Measurements from ENCODE around the gene PAFAH1B1.
"Not testable (repeated sequence)": the region's sequence is repeated elsewhere in the genome, so short reads cannot be mapped to it uniquely, and the experiment has no call there.

Gene PAFAH1B1

DNA sequence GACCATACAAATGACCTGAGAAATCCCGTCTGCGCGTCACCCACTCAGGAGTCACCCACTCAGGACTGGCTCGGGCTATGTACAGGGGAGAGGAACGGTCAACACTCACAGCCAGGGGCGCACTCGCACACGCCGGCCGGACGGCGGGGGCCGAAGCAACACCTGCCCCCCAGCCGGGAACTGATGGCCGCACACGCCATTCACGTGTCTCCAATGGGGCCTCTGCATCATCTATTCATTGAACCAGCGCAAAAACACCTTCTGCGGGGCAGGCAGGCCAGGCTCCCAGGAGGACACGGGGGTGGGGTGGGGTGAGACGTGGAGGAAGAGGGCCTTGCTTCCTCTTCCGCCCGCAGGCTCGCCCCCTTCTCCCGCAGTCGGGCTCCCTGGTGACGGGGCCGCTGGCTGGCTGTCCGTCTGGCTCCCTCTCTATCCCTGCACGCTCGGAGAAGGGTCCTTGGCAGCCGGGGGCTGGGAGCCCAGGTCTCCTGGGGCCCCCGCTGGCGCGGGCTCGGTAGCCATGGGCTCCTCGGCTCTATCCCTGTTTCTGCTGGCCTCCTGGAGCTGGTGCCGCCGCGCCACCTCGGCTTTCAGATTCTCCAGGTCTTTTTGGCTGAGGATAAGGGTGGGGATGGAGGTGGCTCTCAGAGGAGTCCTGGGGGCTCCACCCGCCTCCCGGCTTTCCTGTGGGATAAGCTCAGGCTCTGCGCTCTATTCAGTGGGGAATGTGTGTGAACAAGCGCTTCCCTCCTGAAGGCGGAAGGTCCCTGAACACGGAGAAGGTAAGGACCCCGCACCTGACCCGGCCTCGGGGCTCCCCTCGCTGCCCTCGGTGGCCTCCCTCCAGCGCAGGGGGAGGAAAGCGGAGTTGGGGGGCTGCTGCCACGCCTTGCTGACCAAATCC, 97.0 kb downstream of the PAFAH1B1 start:
- DNase-seq = no peak

DNA sequence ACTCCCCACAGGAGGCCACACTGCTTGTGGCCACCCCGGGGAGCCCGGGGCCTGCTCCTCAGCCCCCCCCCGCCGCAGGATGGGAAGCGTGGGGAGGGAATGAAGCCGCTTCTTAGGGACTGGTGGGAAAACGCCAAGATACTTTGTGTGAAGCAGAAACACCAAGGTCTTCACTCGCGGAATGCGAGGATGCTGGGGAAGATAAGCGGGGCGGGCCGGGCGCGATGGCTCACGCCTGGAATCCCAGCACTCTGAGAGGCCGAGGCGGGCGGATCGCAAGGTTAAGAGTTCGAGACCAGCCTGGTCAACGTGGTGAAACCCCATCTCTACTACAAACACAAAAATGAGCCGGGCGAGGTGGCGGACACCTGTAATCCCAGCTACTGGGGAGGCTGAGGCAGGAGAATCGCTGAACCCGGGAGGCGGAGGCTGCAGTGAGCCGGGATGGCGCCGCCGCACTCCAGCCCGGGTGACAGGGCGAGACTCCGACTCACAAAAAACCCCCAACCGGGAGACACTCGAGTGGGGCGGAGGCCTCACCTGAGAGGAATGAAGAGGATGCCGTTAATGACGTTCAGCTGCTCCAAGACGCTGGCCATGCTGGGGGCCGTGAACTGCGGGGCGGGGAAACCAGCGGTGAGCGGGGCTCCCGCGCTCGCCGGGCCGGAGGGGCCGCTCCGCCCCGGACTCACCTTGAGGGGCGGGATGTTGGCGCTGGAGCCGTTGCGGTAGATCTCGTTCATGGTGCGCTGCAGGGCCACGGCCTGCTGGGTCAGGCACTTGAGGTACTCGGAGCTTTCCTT, 97.8 kb downstream of the PAFAH1B1 start:
- no peak for DNase-seq

DNA sequence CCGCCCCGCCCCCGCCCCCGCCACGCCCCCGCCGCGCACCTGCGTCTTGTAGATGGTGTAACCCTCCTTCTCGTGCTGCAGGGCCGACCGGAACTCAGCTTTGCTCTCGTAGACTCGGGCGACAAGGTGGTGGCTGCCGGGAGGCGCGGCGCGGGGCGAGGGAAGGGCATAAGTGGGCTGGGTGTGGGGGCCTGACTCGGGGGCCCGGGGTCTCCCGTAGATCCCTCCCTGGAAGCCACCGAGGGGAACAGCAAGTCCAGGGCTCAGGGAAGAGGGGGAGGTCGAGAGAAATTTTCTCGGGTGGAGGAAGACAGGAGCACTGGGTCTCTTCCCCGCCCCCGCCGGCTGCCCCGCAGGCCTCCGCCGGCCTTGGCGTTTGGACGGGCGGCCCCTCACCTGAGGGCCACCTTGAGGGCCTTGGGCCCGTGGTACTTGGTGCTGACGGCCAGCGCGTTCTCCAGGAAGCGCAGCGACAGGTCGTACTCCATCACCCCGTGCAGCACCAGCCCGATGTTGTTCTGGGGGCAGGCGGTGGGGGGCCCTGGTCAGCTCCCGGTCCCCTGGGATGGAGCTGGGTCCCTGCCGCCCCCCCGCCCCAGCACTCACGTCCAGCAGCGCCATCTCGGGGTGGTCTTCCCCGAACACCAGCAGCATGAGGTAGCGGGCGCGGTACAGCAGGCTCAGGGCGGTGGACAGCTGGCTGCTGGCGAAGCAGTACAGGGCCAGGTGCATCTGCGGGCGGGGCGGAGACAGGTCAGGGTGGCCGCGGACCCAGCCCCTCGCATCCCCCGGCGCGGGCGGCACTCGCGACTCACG, 98.7 kb downstream of the PAFAH1B1 start:
- DNase-seq = no peak

DNA sequence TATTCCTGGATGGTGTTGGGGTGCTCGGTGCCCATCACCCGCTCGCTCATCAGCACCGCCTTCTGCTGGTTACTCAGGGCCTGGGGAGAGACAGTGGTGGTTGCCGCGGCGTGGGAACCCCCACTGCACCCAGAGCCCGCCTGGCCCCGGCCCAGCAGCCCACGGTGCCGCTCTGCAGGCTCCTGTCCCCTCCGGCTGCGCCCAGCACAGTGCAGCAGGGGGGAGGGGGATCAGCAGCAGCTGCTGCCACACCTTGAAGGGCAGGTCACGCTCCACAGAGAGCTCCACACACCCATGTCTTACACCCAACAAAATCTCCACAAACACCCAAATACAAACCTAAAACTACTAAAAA, 99.3 kb downstream of the PAFAH1B1 start:
- DNase-seq = no peak

DNA sequence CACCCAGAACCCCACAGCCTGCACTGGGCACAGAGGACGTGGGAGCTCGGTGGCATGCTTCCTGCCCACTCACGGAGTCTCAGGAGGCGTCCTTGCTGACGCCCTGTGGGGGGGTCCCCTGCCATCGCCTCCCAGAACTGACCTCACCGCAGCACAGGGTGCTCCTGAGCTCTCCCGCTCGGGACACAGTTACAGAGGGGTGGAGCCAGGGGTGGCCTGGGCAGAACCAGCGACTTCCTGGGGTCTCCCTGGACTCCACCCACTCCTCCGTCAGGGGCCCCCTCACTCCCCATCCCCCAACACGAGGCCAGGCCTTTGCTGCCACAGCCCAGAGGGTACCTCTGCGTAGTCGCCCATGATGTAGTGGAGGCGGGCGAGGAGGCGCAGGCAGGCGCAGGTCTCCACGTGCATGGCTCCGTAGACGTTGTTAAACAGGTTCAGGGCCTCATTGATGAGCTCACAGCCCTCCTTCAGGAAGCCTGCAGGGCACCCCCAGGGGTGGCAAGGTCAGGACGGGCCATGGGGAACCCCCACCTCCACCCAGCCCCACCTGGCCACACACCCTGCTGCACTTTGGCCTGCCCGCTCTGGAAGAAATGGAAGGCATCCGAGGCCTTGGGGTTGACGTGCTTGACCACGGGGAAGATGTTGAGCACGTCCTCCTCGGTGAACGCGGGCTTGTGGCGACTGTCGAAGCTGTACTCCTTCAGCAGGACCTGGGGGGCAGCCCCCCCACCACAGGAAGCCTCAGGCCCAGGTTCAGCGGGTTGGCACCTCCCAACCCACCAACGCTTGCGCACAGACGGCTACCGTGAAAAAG, 100.3 kb downstream of the PAFAH1B1 start:
- DNase-seq = no peak

DNA sequence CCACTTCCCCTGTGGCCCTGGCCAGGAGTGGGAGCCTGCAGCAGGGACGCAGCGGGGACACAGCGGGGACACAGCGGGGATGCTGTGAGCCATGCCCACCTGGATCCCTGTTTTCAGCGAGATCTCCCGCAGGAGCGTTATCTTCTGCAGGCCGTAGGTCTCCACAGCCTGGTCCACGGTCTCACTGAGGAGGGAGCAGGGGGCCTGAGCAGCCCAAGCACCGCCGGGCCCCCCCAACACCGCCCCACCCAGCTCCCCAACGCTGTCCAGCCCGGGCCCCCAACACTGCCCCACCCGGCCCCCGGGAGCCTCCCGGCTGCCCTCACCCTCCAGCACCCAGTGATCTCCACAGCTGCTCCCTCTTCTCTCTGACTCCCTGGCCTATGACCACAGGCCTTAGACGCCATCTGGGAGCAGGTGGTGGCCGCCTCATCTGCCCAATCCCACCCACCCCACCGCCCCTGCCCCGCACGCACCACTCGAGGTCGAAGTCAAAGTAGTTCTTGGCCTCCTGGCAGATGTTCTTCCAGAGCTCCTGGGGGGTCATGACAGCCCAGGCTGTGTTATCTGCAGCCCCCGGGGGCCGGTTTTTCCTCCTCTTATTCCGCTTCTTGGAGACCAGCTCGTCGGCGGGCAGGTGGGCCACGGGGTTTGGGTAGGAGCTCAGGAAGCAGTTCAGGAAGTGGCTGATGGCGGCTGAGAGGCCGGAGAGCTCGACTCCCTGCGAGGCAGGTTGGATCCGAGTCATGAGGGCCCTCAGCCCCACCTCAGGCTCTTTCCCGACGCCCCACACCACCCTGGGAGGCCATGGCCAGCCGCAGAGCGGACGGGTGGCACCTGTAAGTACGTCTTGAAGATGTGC, 101.2 kb downstream of the PAFAH1B1 start:
- DNase-seq = no peak

DNA sequence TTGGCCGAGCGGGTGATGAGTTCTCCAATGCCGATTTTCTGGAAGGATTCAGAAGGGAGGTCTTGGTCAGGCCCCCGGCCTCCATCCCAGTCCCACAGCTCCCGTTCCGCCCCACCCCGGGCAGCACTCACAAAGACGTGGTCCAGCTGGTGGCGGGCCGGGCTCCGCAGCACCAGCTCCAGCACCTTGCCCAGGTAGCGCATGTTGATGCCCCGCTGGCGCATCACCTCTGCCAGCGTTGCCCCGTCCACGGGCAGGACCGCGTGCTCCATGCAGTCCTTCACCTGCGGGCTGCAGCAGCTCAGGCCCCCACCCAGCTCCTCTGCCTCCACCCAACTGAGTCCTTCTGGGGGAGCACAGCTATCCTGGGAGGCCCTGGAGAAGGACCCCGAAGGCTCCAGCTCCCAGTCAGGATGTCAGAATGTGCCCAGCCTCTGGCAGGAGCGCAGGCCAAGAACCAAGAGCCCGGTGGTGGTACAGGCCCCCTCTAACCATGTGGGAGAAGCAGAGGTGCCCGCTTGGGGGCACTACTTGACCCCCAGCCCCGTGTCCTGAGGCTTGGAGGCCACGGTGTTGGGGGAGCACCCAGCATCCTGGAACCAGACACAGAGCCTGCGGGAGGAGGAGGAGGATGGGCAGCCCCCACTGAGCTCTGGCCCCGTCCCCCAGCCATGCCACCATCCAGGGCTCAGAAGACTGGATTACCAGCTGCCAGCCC, 101.9 kb downstream of the PAFAH1B1 start:
- DNase-seq = no peak

DNA sequence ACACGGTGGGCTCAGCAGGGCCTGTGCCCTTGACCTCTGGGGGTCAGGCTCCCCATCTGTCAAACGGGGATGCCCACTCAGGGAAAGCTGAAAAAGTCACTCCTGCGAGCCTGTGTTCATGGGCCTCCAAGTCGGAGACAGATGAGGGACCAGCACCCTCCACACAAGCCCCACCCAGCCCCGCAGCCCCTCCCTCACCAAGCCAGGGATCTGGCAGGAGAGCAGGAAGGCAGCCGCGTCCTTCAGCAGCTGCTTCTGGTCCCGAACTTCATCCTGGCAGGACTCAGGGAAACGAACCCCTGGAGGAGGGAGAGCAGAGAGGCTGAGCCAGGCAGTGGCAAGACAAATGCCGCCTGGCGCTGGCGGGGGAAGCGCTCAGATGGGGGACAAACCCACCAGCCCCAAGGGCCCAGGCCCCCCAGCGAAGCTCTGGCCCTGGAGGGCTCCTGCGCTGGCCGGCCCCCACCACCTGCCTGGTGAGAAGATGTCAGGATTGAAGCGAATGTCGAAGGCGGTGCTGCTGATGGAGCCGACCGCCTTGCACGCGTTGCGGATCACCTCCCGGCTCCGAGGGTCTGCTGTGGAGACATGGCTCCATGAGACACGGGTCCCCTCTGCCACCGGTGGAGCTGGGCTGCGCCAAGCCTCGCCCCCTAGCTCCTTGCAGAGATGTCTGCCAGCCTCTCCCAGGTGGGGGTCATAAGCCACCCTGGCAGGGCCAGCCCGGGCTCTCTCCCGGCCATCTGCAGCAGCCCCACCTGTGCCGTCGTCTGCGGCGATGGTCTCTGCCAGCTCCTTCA, 102.7 kb downstream of the PAFAH1B1 start:
- no peak for DNase-seq

DNA sequence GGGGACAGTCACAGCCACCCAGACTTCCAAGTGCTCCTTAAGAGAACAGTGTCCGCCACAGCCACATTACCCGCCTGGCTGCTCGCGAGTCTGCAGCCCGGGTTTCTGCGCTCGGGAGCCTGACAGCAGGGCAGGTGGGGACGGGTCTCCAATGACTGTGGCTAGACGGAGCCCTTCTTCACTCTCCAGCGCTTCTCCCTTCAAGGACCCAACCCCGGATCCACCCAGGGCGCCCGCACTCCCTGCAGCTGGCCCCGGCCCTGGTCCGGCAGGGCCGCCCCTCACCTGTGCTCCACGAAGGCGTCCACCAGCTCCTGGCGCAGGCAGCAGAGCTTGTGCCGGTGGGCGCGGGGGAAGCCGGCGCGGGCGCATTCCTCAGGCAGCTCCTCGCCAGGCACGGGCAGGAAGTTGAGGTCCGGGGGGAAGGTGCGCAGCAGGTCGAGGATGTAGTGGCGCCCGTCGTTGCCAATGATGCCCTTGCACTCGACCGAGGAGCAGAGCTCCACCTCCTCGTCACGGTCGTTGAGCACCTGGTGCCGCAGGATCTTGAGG, 104.2 kb downstream of the PAFAH1B1 start:
- no peak for DNase-seq

DNA sequence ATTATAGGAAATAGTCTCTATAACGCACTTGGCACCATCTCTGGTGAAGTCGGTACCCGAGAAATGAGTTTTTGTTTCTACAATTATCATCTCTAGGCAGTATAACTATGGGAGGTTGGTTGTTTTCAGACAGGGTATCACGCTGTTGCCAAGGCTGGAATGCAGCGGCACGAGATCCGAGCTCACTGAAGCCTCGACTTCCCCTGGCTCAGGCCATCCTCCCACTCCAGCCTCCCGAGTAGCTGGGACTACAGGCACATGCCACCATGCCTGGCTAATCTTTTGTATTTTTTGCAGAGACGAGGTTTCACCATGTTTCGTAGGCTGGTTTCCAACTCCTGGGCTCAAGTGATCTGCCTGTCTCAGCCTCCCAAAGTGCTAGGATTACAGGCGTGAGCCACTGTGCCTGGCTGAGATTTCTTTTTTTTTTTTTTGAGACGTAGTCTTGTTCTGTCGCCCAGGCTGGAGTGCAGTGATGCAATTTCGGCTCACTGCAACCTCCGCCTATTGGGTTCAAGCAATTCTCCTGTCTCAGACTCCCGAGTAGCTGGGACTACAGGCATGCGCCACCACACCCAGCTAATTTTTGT, 105.9 kb downstream of the PAFAH1B1 start:
- DNase-seq = not testable (repeated sequence)

DNA sequence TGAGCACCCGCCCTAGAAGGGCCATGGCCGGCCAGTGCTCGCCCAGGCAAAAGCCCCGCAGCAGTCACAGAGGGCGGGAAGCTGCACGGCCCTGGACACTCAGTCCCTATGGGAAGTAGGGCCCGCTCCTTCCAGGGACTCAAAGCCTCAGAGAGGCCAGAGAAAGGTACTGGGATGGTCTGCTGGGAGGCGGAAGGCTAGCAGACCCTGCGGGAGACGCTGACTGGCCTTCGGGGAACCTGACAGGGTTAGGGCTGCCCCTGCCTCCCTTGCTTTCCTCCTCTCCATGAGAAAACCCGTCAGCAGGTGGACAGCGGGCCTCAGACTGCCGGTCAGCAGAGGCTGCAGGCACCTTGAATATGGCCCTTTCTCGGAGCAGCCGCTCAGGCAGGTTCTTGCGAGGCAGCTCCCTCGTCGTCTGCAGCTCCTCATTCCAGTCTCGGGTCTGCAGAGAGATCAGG, 106.6 kb downstream of the PAFAH1B1 start:
- no peak for DNase-seq

DNA sequence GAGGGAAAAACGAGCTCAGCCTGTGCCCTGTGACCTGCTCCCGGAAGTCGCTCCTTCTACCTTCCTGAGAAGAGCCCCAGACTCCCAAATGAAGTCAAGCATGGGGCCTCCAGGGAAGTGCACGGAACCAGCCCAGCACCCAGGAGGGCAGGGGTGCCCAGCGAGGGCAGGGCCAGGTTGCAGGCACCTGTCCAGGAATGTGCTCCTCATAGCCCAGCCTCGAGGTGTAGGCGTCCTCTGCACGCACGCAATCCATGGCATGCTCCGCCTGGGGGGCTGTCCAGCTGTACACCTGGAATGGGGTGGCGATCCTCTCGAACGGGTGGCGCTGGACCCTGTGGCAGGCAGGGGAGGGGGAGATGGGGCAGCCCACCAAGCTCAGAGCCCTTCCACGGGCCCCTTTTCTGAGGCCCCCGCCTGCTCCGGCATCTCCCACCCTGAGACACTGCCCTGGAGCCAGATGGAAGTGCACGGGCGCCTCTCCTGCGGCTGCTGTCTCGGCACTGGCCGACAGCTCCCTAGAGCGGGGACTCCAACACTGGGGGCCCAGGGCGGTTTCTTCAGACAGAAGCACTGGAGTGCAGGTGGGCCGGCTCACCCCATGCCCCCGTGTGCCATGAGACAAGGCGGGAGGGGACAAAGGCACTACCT, 107.2 kb downstream of the PAFAH1B1 start:
- no peak for DNase-seq

DNA sequence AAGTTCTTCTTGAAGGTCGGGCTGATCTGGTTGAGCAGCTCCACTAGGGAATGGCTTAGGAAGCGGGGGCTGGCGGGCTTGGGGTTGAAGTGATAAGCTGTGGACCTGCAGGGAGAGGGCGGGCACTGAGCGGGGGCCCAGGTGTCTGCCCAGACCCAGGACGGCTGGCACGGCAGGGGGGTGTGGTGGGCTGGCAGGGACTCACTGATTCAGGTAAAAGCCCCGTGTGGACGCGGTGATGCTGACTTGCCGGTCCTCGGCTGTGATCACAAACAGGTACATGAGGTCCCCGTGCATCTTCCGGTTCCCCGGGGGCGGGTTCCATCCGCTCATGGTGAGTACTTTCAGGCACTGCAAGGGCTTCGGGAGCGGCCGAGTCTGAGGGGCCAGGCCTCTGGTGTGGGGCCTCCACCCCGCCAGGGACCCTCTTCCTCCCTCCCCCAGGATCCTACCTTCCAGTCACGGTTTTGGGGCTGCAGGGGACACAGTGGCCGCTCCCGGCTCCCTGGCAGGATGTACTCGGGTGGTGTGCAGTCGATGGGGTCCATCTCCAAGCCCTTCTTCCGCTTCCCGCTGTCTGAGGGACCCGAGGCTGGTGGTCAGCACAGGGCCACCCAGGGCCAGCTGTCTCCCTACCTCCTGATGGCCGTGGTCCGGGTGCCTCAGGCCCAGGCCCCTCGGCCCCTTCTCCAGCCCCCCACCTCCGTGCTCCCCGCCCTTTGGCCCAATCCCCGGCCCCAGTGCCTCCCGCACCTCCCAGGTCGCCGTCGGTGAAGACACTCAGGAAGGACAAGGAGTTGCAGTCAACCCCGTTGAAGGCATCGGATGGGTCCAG, 107.9 kb downstream of the PAFAH1B1 start:
- DNase-seq = no peak

DNA sequence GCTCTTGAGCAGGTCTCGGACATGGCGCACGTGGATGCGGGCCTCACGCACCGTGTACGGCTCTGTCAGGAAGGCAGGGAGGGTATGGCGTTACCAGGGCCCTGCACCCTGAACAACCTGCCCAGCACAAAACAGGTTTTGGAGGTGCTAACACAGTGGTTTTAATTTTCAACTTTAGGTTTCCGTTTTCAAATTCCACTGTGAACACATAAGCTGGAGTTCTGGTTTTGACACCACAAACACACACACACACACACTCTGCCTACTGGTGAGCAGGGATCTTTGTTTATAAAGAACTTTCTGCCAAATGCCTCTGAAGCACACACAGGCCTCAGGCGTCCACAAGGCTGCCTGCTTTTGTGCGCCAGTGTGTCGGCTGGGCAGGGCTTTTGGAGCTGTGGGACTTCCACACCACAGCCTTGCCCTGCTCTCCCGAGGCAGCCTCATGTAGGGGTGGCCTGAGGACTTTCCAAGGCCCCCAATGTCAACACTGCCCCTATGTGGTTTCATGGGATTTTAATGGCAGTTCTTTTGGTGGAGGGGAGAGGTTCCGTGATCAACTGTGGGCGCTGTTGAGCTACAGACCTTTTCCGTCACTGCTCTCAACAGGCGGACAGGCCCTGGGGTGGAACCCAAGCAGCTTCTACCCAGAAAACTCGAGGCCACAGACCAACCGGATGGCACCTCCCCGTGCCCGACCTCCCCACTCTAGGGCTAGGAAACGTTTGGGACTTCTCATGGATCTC, 108.7 kb downstream of the PAFAH1B1 start:
- no peak for DNase-seq

DNA sequence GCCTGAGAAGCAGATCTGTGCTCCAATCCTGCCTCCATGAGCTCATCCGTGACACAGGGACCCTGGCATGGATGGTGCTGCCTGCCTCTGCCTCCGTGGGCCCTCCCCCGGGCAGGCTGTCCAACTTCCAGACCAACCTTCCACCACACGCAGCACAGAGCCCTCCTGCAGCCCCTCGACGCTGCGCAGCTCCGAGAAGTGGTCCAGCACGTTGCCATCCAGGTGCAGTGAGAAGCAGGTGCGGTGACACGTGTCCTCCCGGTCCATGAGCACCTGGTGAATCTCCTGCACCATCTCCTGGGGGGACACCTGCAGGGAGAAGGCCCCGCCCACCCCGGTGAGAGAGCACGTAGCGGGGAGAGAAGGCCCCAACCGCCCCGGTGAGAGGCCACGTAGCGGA, 109.7 kb downstream of the PAFAH1B1 start:
- no peak for DNase-seq

DNA sequence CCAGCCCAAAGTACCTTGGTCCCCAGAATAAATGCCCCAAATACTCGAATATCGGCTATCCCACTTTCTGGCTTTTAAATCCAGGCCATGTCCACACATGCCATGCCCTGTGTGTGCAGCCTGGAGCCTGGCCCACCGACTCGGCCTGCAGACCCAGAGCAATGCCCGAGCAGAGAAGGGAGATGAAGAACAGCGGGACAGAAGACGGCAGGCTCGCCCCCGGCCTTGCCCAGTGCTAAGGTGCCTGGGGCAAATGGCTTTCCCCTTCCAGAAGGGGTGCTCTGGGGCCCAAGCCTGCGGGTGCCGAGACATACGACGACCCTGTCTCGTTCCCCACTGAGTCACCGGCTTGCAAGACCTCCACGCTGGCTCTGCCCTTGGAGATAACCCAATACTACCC, 110.2 kb downstream of the PAFAH1B1 start:
- DNase-seq = no peak

Measured in central memory CD4-positive, alpha-beta T cell (primary cell).